Loucy (cell line): Measurements from ENCODE around the gene WDR35.

Experiments
- H2AFZ ChIP-seq: fragments of 200-600 bp; sonication (generic); 2 replicates; pipeline ENCODE4 v1.6.0; 2016; ENCODE audit warnings: antibody characterized with exemption, mild to moderate bottlenecking, low read length, moderate library complexity
- H3F3A ChIP-seq: fragments of 200-600 bp; 2 replicates; pipeline ENCODE4 v1.6.0; 2016; ENCODE audit warnings: antibody characterized with exemption, low read depth, mild to moderate bottlenecking
- H3K27me3 ChIP-seq: fragments of 200-600 bp; sonication (generic); 2 replicates; pipeline ENCODE4 v1.6.1; 2014; ENCODE audit warnings: low read length, mild to moderate bottlenecking; ENCODE audit not compliant: insufficient read depth, poor library complexity, severe bottlenecking
- H3K36me3 ChIP-seq: fragments of 200-600 bp; sonication (generic); 2 replicates; pipeline ENCODE4 v1.6.1; 2016; ENCODE audit warnings: low read length; ENCODE audit not compliant: insufficient read depth
- H3K4me1 ChIP-seq: fragments of 200-600 bp; sonication (generic); 2 replicates; pipeline ENCODE4 v1.5.1; 2014; ENCODE audit warnings: low read length, mild to moderate bottlenecking; ENCODE audit not compliant: insufficient read depth, poor library complexity, severe bottlenecking
- H3K4me2 ChIP-seq: fragments of 200-600 bp; sonication (generic); 2 replicates; pipeline ENCODE4 v1.6.0; 2014; ENCODE audit warnings: antibody characterized with exemption, low read length, low read depth, mild to moderate bottlenecking; ENCODE audit not compliant: poor library complexity, severe bottlenecking
- H3K4me3 ChIP-seq: fragments of 200-600 bp; sonication (generic); 2 replicates; pipeline ENCODE4 v1.5.1; 2014; ENCODE audit warnings: low read length, mild to moderate bottlenecking, mixed read lengths; ENCODE audit not compliant: poor library complexity, severe bottlenecking
- H3K79me2 ChIP-seq: fragments of 200-600 bp; sonication (generic); 2 replicates; pipeline ENCODE4 v1.6.1; 2014; ENCODE audit warnings: low read length; ENCODE audit not compliant: insufficient read depth
- H3K9ac ChIP-seq: fragments of 200-600 bp; sonication (generic); 2 replicates; pipeline ENCODE4 v1.6.0; 2014; ENCODE audit warnings: mild to moderate bottlenecking, low read depth, low read length, moderate library complexity; ENCODE audit not compliant: poor library complexity, severe bottlenecking
- H3K9me2 ChIP-seq: fragments of 200-600 bp; sonication (generic); replicated peaks from 2 replicates; pipeline ENCODE4 v1.6.1; 2016; ENCODE audit warnings: low read depth, low read length, mixed read lengths
- H3K9me3 ChIP-seq: fragments of 200-600 bp; sonication (generic); 2 replicates; pipeline ENCODE4 v1.6.1; 2014; ENCODE audit warnings: mild to moderate bottlenecking, antibody characterized with exemption, low read length, low read depth; ENCODE audit not compliant: insufficient read depth
- H4K20me1 ChIP-seq: fragments of 200-600 bp; sonication (generic); 2 replicates; pipeline ENCODE4 v1.6.0; 2014; ENCODE audit warnings: antibody characterized with exemption, low read length, mild to moderate bottlenecking; ENCODE audit not compliant: insufficient read depth, poor library complexity, severe bottlenecking
- EZH2phosphoT487 ChIP-seq: fragments of 200-600 bp; IDR thresholded peaks from 2 replicates; pipeline ENCODE4 v1.6.1; 2018; ENCODE audit warnings: antibody characterized with exemption, mild to moderate bottlenecking, moderate library complexity, borderline replicate concordance
- TF ChIP-seq, protein P1 (sequence below): fragments of 200-600 bp; sonication (generic); conservative IDR thresholded peaks from 2 replicates; pipeline ENCODE4 v1.5.1; 2014; ENCODE audit warnings: mild to moderate bottlenecking, antibody characterized with exemption, low read length

The WDR35 gene

DNA sequence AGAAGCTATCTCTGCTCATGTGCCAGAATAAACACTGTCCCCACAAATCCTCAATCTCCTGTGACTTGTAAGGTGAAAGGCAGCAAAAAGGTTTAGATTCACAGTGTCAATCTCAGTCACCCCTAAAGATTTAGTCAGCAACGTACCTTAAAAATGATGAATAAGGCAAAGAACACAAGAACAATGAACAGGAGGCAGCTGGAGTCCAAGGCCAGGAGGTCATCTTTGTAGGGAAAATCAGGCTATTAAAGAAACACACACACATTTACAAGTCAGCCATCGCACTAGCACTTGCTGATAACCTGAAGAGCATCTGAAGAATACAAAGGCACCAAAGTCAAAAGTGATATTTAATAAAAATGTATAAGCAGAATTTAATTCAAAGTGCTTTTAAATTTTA lies 44.9 kb upstream of the WDR35 start:
- Histone ChIP-seq H3K79me2 (peaks cover 9% of the 10 kb centered on the region; the same call in 1 of the 2 replicates), H3K4me1 (peaks cover 15% of the 10 kb centered on the region), H3K27me3 (no peaks in the 10 kb centered on the region), H2AFZ (no peak overlapping the region), H4K20me1 (peaks cover 7% of the 10 kb centered on the region), H3K36me3 (peaks cover 97% of the 10 kb centered on the region; the same call in 1 of the 2 replicates), H3K4me2 (no peak overlapping the region), H3K9me3 (no peaks in the 10 kb centered on the region), H3K9me2 (no peaks in the 10 kb centered on the region), H3F3A (no peaks in the 10 kb centered on the region), H3K9ac (no peak overlapping the region), H3K4me3 (no peak overlapping the region)
- TF ChIP-seq EZH2phosphoT487 = no peak
- TF ChIP-seq, protein P1, sequence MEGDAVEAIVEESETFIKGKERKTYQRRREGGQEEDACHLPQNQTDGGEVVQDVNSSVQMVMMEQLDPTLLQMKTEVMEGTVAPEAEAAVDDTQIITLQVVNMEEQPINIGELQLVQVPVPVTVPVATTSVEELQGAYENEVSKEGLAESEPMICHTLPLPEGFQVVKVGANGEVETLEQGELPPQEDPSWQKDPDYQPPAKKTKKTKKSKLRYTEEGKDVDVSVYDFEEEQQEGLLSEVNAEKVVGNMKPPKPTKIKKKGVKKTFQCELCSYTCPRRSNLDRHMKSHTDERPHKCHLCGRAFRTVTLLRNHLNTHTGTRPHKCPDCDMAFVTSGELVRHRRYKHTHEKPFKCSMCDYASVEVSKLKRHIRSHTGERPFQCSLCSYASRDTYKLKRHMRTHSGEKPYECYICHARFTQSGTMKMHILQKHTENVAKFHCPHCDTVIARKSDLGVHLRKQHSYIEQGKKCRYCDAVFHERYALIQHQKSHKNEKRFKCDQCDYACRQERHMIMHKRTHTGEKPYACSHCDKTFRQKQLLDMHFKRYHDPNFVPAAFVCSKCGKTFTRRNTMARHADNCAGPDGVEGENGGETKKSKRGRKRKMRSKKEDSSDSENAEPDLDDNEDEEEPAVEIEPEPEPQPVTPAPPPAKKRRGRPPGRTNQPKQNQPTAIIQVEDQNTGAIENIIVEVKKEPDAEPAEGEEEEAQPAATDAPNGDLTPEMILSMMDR = no peak

DNA sequence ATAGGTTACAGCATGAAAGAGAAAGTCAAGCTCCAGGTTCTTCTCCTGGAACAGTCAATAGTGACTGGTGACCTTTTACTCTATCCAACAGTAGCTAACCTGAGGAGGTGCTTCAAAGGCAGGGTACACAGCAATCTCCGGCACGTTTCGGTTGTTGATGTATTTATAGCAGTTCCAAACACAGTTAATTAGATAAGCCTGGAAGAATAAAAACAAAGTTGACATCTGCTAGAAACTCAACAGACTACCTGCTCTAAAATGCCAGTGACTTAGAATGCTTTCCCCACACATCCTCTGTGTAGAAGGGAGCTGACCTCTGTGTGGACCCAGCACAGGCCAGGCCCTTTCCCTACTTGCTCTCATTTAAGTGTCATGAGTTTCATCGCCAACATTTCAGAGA lies 44.3 kb upstream of the WDR35 start:
- peaks cover 15% of the 10 kb centered on the region for H3K4me1 ChIP-seq
- no peak overlapping the region for H3K9ac ChIP-seq
- H3K9me3 ChIP-seq = no peaks in the 10 kb centered on the region
- peaks cover 7% of the 10 kb centered on the region for H4K20me1 ChIP-seq
- no peak overlapping the region for H2AFZ ChIP-seq
- H3F3A ChIP-seq = no peaks in the 10 kb centered on the region
- peaks cover 98% of the 10 kb centered on the region; the same call in 1 of the 2 replicates for H3K36me3 ChIP-seq
- H3K27me3 ChIP-seq = no peaks in the 10 kb centered on the region
- TF ChIP-seq EZH2phosphoT487 = no peak
- TF ChIP-seq, protein P1 = no peak
- peaks cover 7% of the 10 kb centered on the region; the same call in 1 of the 2 replicates for H3K79me2 ChIP-seq
- no peak overlapping the region for H3K4me2 ChIP-seq
- no peak overlapping the region for H3K4me3 ChIP-seq
- H3K9me2 ChIP-seq = no peaks in the 10 kb centered on the region

DNA sequence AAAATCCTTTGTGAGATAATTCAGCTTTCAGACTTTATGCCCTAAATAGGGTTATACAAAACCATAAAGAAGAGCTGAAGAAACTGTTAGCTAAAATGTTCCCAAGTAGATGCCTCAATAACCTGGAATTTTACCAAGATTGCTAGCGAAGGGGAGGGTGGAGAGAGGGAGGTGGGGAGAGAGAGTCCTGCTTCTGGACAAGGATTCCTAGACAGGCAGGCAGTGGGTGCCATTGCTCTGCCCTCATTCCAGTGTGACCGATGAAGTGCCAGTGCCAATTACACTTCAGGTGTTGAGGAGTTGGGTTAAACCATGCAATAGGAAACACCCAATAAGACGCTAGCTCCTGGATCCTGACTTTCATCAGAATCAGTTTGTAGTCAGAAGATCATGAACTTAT lies 43.4 kb upstream of the WDR35 start:
- peaks cover 7% of the 10 kb centered on the region for H4K20me1 ChIP-seq
- no peak overlapping the region for H3K4me3 ChIP-seq
- H3K9ac ChIP-seq = no peak overlapping the region
- H3K27me3 ChIP-seq = no peaks in the 10 kb centered on the region
- peaks cover 3% of the 10 kb centered on the region; the same call in 1 of the 2 replicates for H3K79me2 ChIP-seq
- no peak overlapping the region for H3K4me2 ChIP-seq
- no peak overlapping the region for H2AFZ ChIP-seq
- H3K36me3 ChIP-seq = peaks cover 97% of the 10 kb centered on the region; the same call in 1 of the 2 replicates
- H3K9me3 ChIP-seq = no peaks in the 10 kb centered on the region
- peaks cover 15% of the 10 kb centered on the region for H3K4me1 ChIP-seq
- H3K9me2 ChIP-seq = no peaks in the 10 kb centered on the region
- TF ChIP-seq EZH2phosphoT487 = no peak
- TF ChIP-seq, protein P1 = no peak
- H3F3A ChIP-seq = no peaks in the 10 kb centered on the region
